CD14-positive monocyte (primary cell): ENCODE measurements around the gene VEPH1. TPM values are rescaled to one million over a fixed set of nuclear protein-coding genes. Genes with fewer than 3 reads are reported as not detected.

ENCODE experiments used
- DNase-seq, 3 donors: peaks; one replicate each; pipeline ENCODE4 v3.0.0-alpha.2; 2011 to 2022
- H2AFZ ChIP-seq: 2 replicates; pipeline ENCODE4 v1.6.0; 2012; ENCODE audit warnings: mild to moderate bottlenecking, low read depth, low read length, inconsistent platforms; ENCODE audit not compliant: insufficient read depth, poor library complexity, severe bottlenecking
- H3K27ac ChIP-seq, 2 donors: 1 replicate in 1 of 2; 2 replicates in 1 of 2; pipeline ENCODE4 v1.5.1; 2012 to 2013; ENCODE audit warnings: low read length in 2 of 2, control low read depth in 1 of 2, inconsistent platforms in 1 of 2, low read depth in 1 of 2, mild to moderate bottlenecking in 1 of 2
- H3K27me3 ChIP-seq, 2 donors: one replicate each; pipeline versions ENCODE4 v1.6.0 to v1.6.1; 2011 to 2013; ENCODE audit warnings: low read length in 2 of 2; ENCODE audit not compliant: control insufficient read depth in 2 of 2, insufficient read depth in 2 of 2
- H3K36me3 ChIP-seq, 2 donors: replicated peaks in 1 of 2; 1 replicate in 1 of 2; 2 replicates in 1 of 2; pipeline versions ENCODE4 v1.5.1 to v1.6.1; 2012 to 2013; ENCODE audit warnings: low read length in 2 of 2, control low read depth in 1 of 2, inconsistent platforms in 1 of 2, mild to moderate bottlenecking in 1 of 2; ENCODE audit not compliant: insufficient read depth in 2 of 2, control insufficient read depth in 1 of 2
- H3K4me1 ChIP-seq, 2 donors: 1 replicate in 1 of 2; 2 replicates in 1 of 2; pipeline versions ENCODE4 v1.5.1 to v1.6.1; 2012 to 2013; ENCODE audit warnings: low read length in 2 of 2, control low read depth in 1 of 2, inconsistent platforms in 1 of 2, mild to moderate bottlenecking in 1 of 2, moderate library complexity in 1 of 2; ENCODE audit not compliant: insufficient read depth in 2 of 2, control insufficient read depth in 1 of 2
- H3K4me2 ChIP-seq: replicated peaks from 2 replicates; pipeline ENCODE3; 2012; ENCODE audit warnings: low read length, moderate library complexity, mild to moderate bottlenecking; ENCODE audit not compliant: poor library complexity, severe bottlenecking; ENCODE audit errors: extremely low read depth
- H3K4me3 ChIP-seq, 3 experiments: fragments of 200-600 bp in 1 of 3; sonication (generic) in 1 of 3; replicated peaks in 1 of 3; 1 replicate in 2 of 3; 2 replicates in 1 of 3; pipeline ENCODE4 v1.5.1; 2011 to 2013; ENCODE audit warnings: low read length in 3 of 3, mild to moderate bottlenecking in 3 of 3, control low read depth in 2 of 3, low read depth in 2 of 3, inconsistent platforms in 1 of 3, moderate library complexity in 1 of 3
- H3K79me2 ChIP-seq: 2 replicates; pipeline ENCODE4 v1.6.0; 2012; ENCODE audit warnings: mild to moderate bottlenecking, control low read depth, inconsistent platforms, low read length, moderate library complexity; ENCODE audit not compliant: insufficient read depth
- H3K9ac ChIP-seq: 2 replicates; pipeline ENCODE4 v1.6.0; 2017; ENCODE audit warnings: low read length, mild to moderate bottlenecking; ENCODE audit not compliant: insufficient read depth, poor library complexity, severe bottlenecking
- H3K9me3 ChIP-seq, 2 donors: replicated peaks in 1 of 2; 1 replicate in 1 of 2; 2 replicates in 1 of 2; pipeline versions ENCODE4 v1.5.1 to v1.6.1; 2012 to 2013; ENCODE audit warnings: low read length in 2 of 2, control low read depth in 1 of 2; ENCODE audit not compliant: control insufficient read depth in 1 of 2, insufficient read depth in 1 of 2
- H4K20me1 ChIP-seq: 2 replicates; pipeline ENCODE4 v1.6.0; 2012; ENCODE audit warnings: mild to moderate bottlenecking, low read length, control low read depth, moderate library complexity; ENCODE audit not compliant: insufficient read depth
- H3K27ac Mint-ChIP-seq, 7 donors: one replicate each; pipeline ENCODE4 v1.8.0; 2020; ENCODE audit warnings: mild to moderate bottlenecking in 7 of 7, mixed read lengths in 7 of 7, moderate library complexity in 6 of 7, inconsistent platforms in 2 of 7
- H3K27me3 Mint-ChIP-seq, 3 donors: one replicate each; pipeline ENCODE4 v1.8.0; 2021 to 2022; ENCODE audit warnings: low read depth in 3 of 3, mild to moderate bottlenecking in 3 of 3, mixed read lengths in 3 of 3, moderate library complexity in 3 of 3, inconsistent platforms in 1 of 3
- H3K36me3 Mint-ChIP-seq, 2 donors: one replicate each; pipeline ENCODE4 v1.8.0; 2020; ENCODE audit warnings: mixed read lengths in 2 of 2, inconsistent platforms in 1 of 2, mild to moderate bottlenecking in 1 of 2
- H3K4me1 Mint-ChIP-seq: one replicate; pipeline ENCODE4 v1.8.0; 2020; ENCODE audit warnings: mild to moderate bottlenecking, mixed read lengths
- H3K4me3 Mint-ChIP-seq, 2 donors: one replicate each; pipeline ENCODE4 v1.8.0; 2020; ENCODE audit warnings: mild to moderate bottlenecking in 2 of 2, mixed read lengths in 2 of 2, moderate library complexity in 1 of 2
- H3K9me3 Mint-ChIP-seq, 7 donors: one replicate each; pipeline ENCODE4 v1.8.0; 2020 to 2022; ENCODE audit warnings: mixed read lengths in 7 of 7, mild to moderate bottlenecking in 6 of 7, moderate library complexity in 6 of 7, inconsistent platforms in 2 of 7
- CTCF ChIP-seq: fragments of 200-600 bp; IDR thresholded peaks from one replicate; pipeline ENCODE4 v1.8.0; 2022; ENCODE audit warnings: antibody characterized with exemption, mild to moderate bottlenecking
- WGBS: methylation state at CpG from one replicate; pipeline ENCODE4 v1.1.5; 2013; ENCODE audit warnings: missing lambda C conversion rate; ENCODE audit not compliant: insufficient coverage; 5-methylcytosine and 5-hydroxymethylcytosine counted together
- intact Hi-C, 2 donors: fragments of 100-400 bp; cut with micrococcal nuclease; formaldehyde crosslinking; loops; one replicate each; pipeline versions ENCODE4 v1.15.0 to v1.15.1; 2023
- polyA plus RNA-seq, 3 donors: library from polyadenylated mRNA; depleted of rRNA in 1 of 3; unstranded in 2 of 3; stranded (reverse) in 1 of 3; fragments of 300-500 nt in 2 of 3; fragments of >200 nt in 1 of 3; fragmentation: Illumina TruSeq in 2 of 3; gene quantifications; 1 replicate in 2 of 3; 2 replicates in 1 of 3; pipeline ENCODE4 v1.2.3, GENCODE V29; 2012 to 2021

VEPH1 gene
- polyA plus RNA-seq, 3 donors, result 0.44 TPM; not detected in 2

DNA sequence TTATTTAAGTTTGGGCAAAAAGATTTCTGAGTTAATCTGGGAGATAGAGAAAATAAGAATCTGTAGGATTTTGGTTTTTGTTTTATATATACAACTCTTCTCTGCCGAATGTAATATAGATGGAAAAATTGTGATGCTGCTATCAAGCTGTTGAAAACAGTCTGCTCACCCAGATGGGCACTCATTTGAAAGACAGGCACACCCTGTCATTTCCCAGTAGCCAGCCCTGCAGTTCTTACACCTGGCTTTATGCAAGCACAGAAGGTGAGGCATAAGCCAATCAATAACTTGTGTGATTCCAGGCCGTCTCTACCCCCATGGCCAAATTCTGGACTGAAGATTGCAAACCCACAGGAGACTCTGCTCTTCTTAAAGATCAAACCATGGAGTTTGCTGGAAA lies 93.7 kb downstream of the VEPH1 start:
- H3K4me1 ChIP-seq, result no peaks in the 10 kb centered on the region
- no peak overlapping the region for H2AFZ ChIP-seq
- H3K27ac ChIP-seq, result no peak overlapping the region
- peaks cover 0 to 6% (median 2%) of the 10 kb centered on the region in 7 donors for H3K9me3 Mint-ChIP-seq
- no CpG with 5 or more reads among the region's 2 CpGs for WGBS
- no peak for TF ChIP-seq CTCF
- H3K9ac ChIP-seq, result no peak overlapping the region
- DNase-seq, result no peak
- H3K27me3 Mint-ChIP-seq, result peaks cover 0 to 3% (median 2%) of the 10 kb centered on the region in 3 donors
- peaks cover 2% of the 10 kb centered on the region for H3K4me1 Mint-ChIP-seq
- no peak overlapping the region for H3K4me3 Mint-ChIP-seq
- H3K36me3 ChIP-seq, result no peaks in the 10 kb centered on the region
- H3K27ac Mint-ChIP-seq, result no peak overlapping the region
- H3K27me3 ChIP-seq, result peaks cover 0 to 2% of the 10 kb centered on the region in 2 donors
- H3K9me3 ChIP-seq, result no peaks in the 10 kb centered on the region
- intact Hi-C loops, result no loop called here
- H4K20me1 ChIP-seq, result no peaks in the 10 kb centered on the region
- no peaks in the 10 kb centered on the region for H3K36me3 Mint-ChIP-seq
- no peaks in the 10 kb centered on the region for H3K79me2 ChIP-seq
- no peak overlapping the region for H3K4me3 ChIP-seq
- H3K4me2 ChIP-seq, result no peak overlapping the region

DNA sequence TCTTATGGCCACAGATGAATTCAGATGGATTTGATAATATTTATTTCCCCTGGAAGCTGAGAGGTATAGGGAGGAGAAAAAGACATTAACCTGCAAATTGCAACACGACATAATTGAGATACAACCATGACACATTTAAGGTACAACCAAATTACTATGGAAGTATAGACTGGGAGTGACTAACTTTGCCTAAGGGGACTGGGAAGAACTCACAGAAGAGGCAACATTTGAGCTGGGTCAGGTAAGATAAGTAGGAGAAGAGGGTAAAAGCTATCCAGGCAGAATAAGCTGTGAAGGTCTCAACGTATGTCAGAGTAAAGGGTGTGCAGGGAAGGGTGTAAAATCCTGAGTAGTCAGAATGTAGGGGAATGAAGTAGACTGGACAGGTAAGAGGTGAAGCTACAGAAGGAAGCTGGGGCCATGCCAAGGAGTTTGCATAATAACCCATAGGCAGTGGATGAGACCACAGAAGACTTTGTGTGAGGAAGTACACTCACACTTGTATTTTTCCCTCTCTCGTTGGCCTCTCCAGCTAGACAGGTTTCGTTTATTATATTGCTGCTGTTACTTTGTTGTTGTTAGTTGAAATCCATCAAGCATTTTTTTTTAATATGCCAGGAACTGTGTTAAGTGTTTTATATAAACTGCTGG lies 94.6 kb downstream of the VEPH1 start:
- 91% methylated on average over 1 of the region's 4 CpGs for WGBS
- Histone ChIP-seq H2AFZ (no peak overlapping the region), H3K9me3 (no peaks in the 10 kb centered on the region), H4K20me1 (no peaks in the 10 kb centered on the region), H3K4me2 (no peak overlapping the region), H3K27me3 (peaks cover 0 to 2% of the 10 kb centered on the region in 2 donors), H3K36me3 (no peaks in the 10 kb centered on the region), H3K4me1 (no peaks in the 10 kb centered on the region), H3K79me2 (no peaks in the 10 kb centered on the region), H3K9ac (no peak overlapping the region), H3K27ac (no peak overlapping the region), H3K4me3 (no peak overlapping the region)
- Mint-ChIP-seq H3K4me1 (peaks cover 2% of the 10 kb centered on the region), H3K9me3 (peaks cover 0 to 6% (median 2%) of the 10 kb centered on the region in 7 donors), H3K27ac (no peak overlapping the region), H3K4me3 (no peak overlapping the region), H3K27me3 (peaks cover 0 to 3% (median 2%) of the 10 kb centered on the region in 3 donors), H3K36me3 (no peaks in the 10 kb centered on the region)
- TF ChIP-seq CTCF, result no peak
- intact Hi-C loops, result no loop called here
- no peak for DNase-seq
